Measurements from ENCODE around the gene ALDH5A1.

Gene ALDH5A1

DNA sequence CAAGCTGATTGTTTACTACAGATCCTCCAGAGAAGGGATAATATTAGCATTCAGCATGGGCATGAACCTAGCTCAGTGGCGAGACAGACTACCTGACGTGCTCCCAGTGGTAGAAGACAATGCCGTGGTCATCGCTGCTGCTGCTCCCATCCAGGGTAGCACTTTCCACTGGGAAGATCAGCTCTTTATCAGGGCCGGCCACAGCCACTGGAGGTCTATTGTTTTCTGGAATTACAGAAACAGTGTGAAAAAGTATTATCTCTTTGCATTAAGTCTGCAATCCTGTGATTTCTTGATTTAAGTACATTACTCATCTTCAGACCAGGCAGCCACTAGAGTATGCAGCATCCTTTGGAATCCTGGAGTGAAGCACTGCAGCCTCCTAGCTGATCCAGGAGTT lies 75.0 kb downstream of the ALDH5A1 start:
- POLR2A ChIA-PET: no interaction called here
- CTCF ChIA-PET: interaction anchor here (1.5 kb wide), 1 partner anchor 12 kb away, joined by 4 read pairs; no protein-coding TSS in a partner anchor

DNA sequence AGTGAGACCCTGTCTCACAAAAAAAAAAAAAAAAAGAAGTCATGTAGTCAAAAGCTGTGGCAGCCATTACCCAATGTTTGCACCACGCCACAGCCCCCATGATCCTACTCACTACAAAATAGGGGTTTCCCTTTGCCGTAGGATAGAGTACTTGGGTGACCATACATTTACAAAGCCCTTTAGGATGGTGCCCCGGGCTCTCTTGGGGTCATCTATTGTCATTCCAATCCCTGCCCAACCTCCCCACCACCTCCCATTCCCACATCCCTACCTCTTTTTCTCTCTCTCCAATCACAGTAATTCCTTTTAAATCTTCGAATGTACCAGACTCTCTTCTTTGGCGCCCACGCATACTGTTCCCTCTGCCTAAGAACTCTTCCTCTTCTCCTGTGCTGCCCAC lies 76.6 kb downstream of the ALDH5A1 start:
- TF ChIP-seq CTBP1 (IDR thresholded peaks at IDR 0.05; ENCODE audit: borderline replicate concordance): no peak
- TF ChIP-seq, protein P1, sequence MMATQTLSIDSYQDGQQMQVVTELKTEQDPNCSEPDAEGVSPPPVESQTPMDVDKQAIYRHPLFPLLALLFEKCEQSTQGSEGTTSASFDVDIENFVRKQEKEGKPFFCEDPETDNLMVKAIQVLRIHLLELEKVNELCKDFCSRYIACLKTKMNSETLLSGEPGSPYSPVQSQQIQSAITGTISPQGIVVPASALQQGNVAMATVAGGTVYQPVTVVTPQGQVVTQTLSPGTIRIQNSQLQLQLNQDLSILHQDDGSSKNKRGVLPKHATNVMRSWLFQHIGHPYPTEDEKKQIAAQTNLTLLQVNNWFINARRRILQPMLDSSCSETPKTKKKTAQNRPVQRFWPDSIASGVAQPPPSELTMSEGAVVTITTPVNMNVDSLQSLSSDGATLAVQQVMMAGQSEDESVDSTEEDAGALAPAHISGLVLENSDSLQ (IDR thresholded peaks at IDR 0.05): no peak
- TF ChIP-seq FOXA1 (IDR thresholded peaks at IDR 0.05): no peak
- TF ChIP-seq ZNF384 (IDR thresholded peaks at IDR 0.05): no peak
- no peak for TF ChIP-seq FOXM1 (IDR thresholded peaks at IDR 0.05; ENCODE audit: borderline replicate concordance)
- TF ChIP-seq L3MBTL2 (conservative IDR thresholded peaks at IDR 0.05): no peak
- no peak for TF ChIP-seq FOXK2 (IDR thresholded peaks at IDR 0.05)
- TF ChIP-seq HDGF (IDR thresholded peaks at IDR 0.05; ENCODE audit: borderline replicate concordance): no peak
- no peak for TF ChIP-seq SUZ12 (IDR thresholded peaks at IDR 0.05)
- TF ChIP-seq ARNT (IDR thresholded peaks at IDR 0.05): no peak
- no peak for TF ChIP-seq LEF1 (IDR thresholded peaks at IDR 0.05; ENCODE audit: borderline replicate concordance)
- no peak for TF ChIP-seq TARDBP (IDR thresholded peaks at IDR 0.05)
- no peak for TF ChIP-seq SP1 (IDR thresholded peaks at IDR 0.05)
- no peak for TF ChIP-seq ELF4 (IDR thresholded peaks at IDR 0.05)
- TF ChIP-seq NFRKB (IDR thresholded peaks at IDR 0.05): no peak
- TF ChIP-seq BHLHE40 (IDR thresholded peaks at IDR 0.05; ENCODE audit: borderline replicate concordance): no peak
- POLR2A ChIA-PET: no interaction called here
- CTCF ChIA-PET: interaction anchor here (2.4 kb wide), 1 partner anchor 10 kb away, joined by 10 read pairs; no protein-coding TSS in a partner anchor
- DNase-seq (ENCODE audit: extremely low spot score): no peak

More for the DNA sequence above, 75.0 kb downstream of the ALDH5A1 start:
- no peak for DNase-seq (ENCODE audit: extremely low spot score)
- no peak for TF ChIP-seq LEF1 (IDR thresholded peaks at IDR 0.05; ENCODE audit: borderline replicate concordance)

DNA sequence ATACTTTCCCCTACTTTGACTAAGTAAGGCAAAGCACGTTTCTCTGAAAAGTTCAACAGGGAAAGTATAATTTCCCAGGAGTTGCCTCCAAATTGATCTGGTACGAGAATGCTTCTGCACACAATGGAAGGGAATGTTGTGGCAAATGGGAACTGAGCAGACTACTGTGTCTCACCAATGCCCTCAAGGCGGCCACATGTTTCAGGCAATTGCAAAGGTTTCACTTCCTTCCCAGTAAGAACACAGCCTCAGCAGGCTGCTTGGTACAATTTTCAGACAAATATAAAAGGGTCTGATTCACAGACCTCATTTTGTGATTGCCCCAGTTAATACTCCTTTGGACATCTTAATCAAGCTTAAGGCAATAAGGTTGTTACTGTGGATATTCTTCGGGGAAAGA lies 80.0 kb downstream of the ALDH5A1 start:
- DNase-seq (ENCODE audit: extremely low spot score): no peak
- ChIA-PET POLR2A (no interaction called here), CTCF (no interaction called here)
- TF ChIP-seq FOXK2 (IDR thresholded peaks at IDR 0.05) (no peak), L3MBTL2 (conservative IDR thresholded peaks at IDR 0.05) (peak; percentile 23; the same call in 1 of the 2 replicates), ZNF384 (IDR thresholded peaks at IDR 0.05) (no peak), HDGF (IDR thresholded peaks at IDR 0.05; ENCODE audit: borderline replicate concordance) (no peak)

DNA sequence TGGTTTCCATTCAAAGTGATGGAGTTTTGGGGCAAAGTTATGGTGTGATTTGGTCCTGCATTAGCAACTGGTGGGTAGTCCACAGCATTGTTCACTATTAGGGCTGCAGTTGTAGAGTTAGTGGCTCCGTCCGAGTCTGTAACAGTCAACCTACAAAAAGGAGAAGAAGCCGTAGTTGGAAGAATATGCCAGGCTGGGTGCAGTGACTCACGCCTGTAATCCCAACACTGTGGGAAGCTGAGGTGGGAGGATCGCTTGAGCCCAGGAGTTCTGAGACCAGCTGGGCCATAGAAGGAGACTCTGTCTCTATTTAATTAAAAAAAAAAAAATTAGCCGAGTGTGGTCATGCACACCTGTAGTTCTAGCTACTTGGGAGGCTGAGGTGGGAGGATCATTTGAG lies 81.7 kb downstream of the ALDH5A1 start:
- POLR2A ChIA-PET: no interaction called here
- TF ChIP-seq, protein P1 (IDR thresholded peaks at IDR 0.05): no peak
- TF ChIP-seq CTBP1 (IDR thresholded peaks at IDR 0.05; ENCODE audit: borderline replicate concordance) (no peak), FOXA1 (IDR thresholded peaks at IDR 0.05) (no peak), FOXM1 (IDR thresholded peaks at IDR 0.05; ENCODE audit: borderline replicate concordance) (no peak), TARDBP (IDR thresholded peaks at IDR 0.05) (no peak), BHLHE40 (IDR thresholded peaks at IDR 0.05; ENCODE audit: borderline replicate concordance) (no peak), L3MBTL2 (conservative IDR thresholded peaks at IDR 0.05) (no peak), HDGF (IDR thresholded peaks at IDR 0.05; ENCODE audit: borderline replicate concordance) (no peak), ELF4 (IDR thresholded peaks at IDR 0.05) (no peak), NFRKB (IDR thresholded peaks at IDR 0.05) (no peak), FOXK2 (IDR thresholded peaks at IDR 0.05) (no peak), ARNT (IDR thresholded peaks at IDR 0.05) (no peak), ZNF384 (IDR thresholded peaks at IDR 0.05) (no peak), LEF1 (IDR thresholded peaks at IDR 0.05; ENCODE audit: borderline replicate concordance) (no peak), SUZ12 (IDR thresholded peaks at IDR 0.05) (no peak)
- DNase-seq (ENCODE audit: extremely low spot score): no peak
- CTCF ChIA-PET: no interaction called here

DNA sequence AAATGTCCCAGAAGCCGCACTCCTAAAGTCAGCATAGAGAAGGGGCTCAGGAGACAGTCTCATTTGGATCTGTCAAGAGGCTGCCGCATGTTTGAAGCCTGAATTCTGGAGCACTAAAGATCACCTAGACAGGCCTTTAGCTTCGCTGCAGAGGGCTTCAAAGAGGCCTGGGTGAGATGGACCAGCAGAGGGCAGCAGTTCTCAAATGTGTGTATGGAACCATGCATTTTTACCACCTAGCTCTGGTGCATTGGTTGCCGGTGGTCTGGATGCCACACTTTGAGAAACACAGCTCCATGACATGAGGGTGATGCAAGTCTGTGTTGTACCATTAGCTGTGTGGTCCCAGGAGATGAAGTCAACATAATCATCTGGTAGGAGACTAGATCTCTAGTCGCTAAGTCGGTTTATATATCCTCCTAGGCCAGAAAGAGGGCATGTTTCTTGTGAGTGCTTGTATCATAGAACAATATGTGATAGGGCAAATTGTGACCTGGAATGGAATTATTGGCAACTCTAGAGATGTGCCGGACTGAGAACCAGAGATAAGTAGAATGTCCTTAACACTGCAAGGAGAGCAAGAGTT lies 86.4 kb downstream of the ALDH5A1 start:
- peak; percentile 62 for DNase-seq (ENCODE audit: extremely low spot score)
- ChIA-PET CTCF (interaction anchor here (0.6 to 2.1 kb wide), 16 partner anchors 9 to 433 kb away, joined by 3 to 10 read pairs (median 4); partner anchors contain the start of genes ACOT13 and TDP2), POLR2A (interaction anchor here (1.1 kb wide), 1 partner anchor 86 kb away, joined by 5 read pairs; the partner anchor contains the start of genes ACOT13 and TDP2)
- TF ChIP-seq FOXM1 (IDR thresholded peaks at IDR 0.05; ENCODE audit: borderline replicate concordance) (no peak), ZNF384 (IDR thresholded peaks at IDR 0.05) (no peak), LEF1 (IDR thresholded peaks at IDR 0.05; ENCODE audit: borderline replicate concordance) (no peak), L3MBTL2 (conservative IDR thresholded peaks at IDR 0.05) (no peak)
- TF ChIP-seq, protein P1 (IDR thresholded peaks at IDR 0.05): no peak

DNA sequence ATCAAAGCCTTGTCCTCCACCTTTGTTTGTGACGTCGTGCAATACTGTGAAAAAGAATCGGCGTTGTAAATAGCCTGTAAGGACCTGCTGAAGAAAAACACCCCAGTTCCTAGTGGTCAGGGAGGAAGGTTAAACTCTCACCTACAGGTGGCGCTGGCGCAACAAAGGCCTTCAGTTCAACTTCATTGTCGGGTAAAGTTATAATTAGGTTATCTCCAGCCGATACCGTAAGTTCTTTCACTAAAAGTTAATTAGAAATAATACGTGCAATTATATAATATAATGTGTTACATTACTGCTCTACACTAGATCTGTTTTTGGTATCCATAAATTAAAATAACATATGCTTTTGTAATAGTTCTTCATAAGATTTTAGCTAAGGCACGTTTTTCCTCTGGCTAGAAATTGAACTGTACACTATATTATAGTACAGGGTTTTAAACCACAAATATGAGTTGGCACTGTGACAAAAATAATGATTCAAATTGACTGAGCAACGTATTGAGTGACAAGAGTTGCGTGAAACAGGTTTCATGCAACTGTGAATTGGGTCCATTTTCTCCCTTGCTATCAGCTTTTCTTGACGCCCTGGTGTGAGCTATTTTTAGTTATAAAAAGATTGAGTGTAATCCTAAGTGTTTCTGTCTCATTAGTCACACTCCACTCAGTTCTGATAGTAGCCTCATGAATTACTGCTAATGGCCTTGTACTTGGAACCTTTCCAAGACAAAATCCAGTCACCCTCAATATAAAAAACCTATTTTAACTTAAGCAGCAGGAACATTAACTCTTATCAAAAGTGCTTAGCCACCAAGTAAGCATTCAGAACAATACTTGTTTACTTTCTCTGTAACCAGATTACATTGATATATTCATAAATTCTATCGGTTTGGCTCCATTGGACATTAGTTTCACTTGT lies 89.0 kb downstream of the ALDH5A1 start:
- ChIA-PET POLR2A (interaction anchor here (1.2 to 1.4 kb wide), 3 partner anchors 83 to 120 kb away, joined by 3 to 6 read pairs (median 3); partner anchors contain the start of genes ACOT13 and TDP2), CTCF (interaction anchor here (0.5 to 2.2 kb wide), 9 partner anchors 9 to 460 kb away, joined by 3 to 8 read pairs (median 4); partner anchors contain the start of genes ACOT13 and TDP2)
- peak; percentile 58 for DNase-seq (ENCODE audit: extremely low spot score)
- TF ChIP-seq FOXA1 (IDR thresholded peaks at IDR 0.05) (no peak), HDGF (IDR thresholded peaks at IDR 0.05; ENCODE audit: borderline replicate concordance) (no peak), CTBP1 (IDR thresholded peaks at IDR 0.05; ENCODE audit: borderline replicate concordance) (peak; percentile 50; the same call in 1 of the 2 replicates), SP1 (IDR thresholded peaks at IDR 0.05) (no peak), SUZ12 (IDR thresholded peaks at IDR 0.05) (no peak), ELF4 (IDR thresholded peaks at IDR 0.05) (no peak), BHLHE40 (IDR thresholded peaks at IDR 0.05; ENCODE audit: borderline replicate concordance) (no peak), LEF1 (IDR thresholded peaks at IDR 0.05; ENCODE audit: borderline replicate concordance) (no peak), TARDBP (IDR thresholded peaks at IDR 0.05) (no peak), ARNT (IDR thresholded peaks at IDR 0.05) (0 out of 2 replicates have a peak, but pooled peaks have one; percentile 50), L3MBTL2 (conservative IDR thresholded peaks at IDR 0.05) (0 out of 2 replicates have a peak, but pooled peaks have one; percentile 21), FOXM1 (IDR thresholded peaks at IDR 0.05; ENCODE audit: borderline replicate concordance) (no peak), ZNF384 (IDR thresholded peaks at IDR 0.05) (no peak), FOXK2 (IDR thresholded peaks at IDR 0.05) (no peak), NFRKB (IDR thresholded peaks at IDR 0.05) (no peak)
- TF ChIP-seq, protein P1 (IDR thresholded peaks at IDR 0.05): peak; percentile 86
